ENCODE results near the gene PLS1.

DNA sequence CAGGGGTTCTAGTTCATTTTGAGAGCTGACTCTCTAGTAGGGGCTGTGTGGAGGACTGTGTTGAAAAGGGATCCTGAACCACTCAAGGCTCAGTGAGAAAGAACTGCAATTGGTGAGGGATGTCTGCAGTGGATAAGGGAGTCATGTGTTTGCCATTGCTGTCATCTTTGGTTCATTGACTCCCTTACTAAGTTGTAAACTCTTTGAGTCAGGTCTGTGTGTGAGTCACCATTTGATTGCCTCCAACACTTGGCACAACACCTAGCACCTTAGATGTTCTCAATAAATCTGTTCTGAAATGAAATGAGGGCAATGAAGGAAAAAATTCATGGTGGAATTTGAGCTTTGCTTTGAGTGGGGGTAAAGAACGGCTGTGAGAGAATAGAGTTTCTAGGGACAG, 51.7 kb downstream of the PLS1 start:
- TF ChIP-seq, protein P1, sequence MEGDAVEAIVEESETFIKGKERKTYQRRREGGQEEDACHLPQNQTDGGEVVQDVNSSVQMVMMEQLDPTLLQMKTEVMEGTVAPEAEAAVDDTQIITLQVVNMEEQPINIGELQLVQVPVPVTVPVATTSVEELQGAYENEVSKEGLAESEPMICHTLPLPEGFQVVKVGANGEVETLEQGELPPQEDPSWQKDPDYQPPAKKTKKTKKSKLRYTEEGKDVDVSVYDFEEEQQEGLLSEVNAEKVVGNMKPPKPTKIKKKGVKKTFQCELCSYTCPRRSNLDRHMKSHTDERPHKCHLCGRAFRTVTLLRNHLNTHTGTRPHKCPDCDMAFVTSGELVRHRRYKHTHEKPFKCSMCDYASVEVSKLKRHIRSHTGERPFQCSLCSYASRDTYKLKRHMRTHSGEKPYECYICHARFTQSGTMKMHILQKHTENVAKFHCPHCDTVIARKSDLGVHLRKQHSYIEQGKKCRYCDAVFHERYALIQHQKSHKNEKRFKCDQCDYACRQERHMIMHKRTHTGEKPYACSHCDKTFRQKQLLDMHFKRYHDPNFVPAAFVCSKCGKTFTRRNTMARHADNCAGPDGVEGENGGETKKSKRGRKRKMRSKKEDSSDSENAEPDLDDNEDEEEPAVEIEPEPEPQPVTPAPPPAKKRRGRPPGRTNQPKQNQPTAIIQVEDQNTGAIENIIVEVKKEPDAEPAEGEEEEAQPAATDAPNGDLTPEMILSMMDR (IDR thresholded peaks at IDR 0.05), result no peak
- TF ChIP-seq EZH2 (IDR thresholded peaks at IDR 0.05), result no peak
- TF ChIP-seq EZH2phosphoT487 (IDR thresholded peaks at IDR 0.05), result no peak

Measured in neural progenitor cell (in vitro differentiated cells).